NT2/D1 (cell line): ENCODE measurements around the gene PSD.

ENCODE experiments used
- DNase-seq: peaks from one replicate; pipeline ENCODE4 v3.0.0-alpha.2; 2011; ENCODE audit warnings: low read depth, low spot score
- H3K27me3 ChIP-seq: 2 replicates; pipeline ENCODE4 v1.6.0; 2011; ENCODE audit warnings: mild to moderate bottlenecking; ENCODE audit not compliant: insufficient read length, insufficient read depth
- H3K36me3 ChIP-seq: 2 replicates; pipeline ENCODE4 v1.6.1; 2011; ENCODE audit warnings: mild to moderate bottlenecking, low read length, mixed read lengths; ENCODE audit not compliant: insufficient read depth, insufficient read length
- H3K4me1 ChIP-seq: 2 replicates; pipeline ENCODE4 v1.5.1; 2011; ENCODE audit not compliant: insufficient read depth, insufficient read length
- H3K4me3 ChIP-seq: 2 replicates; pipeline ENCODE4 v1.5.1; 2011; ENCODE audit warnings: low read depth; ENCODE audit not compliant: insufficient read length
- H3K9ac ChIP-seq: 2 replicates; pipeline ENCODE4 v1.6.0; 2011; ENCODE audit warnings: low read depth; ENCODE audit not compliant: insufficient read length
- H3K9me3 ChIP-seq: 2 replicates; pipeline ENCODE4 v1.5.1; 2011; ENCODE audit warnings: mild to moderate bottlenecking, low read length; ENCODE audit not compliant: insufficient read depth
- SUZ12 ChIP-seq: IDR thresholded peaks from 2 replicates; pipeline ENCODE4 v1.6.1; 2011; ENCODE audit not compliant: insufficient read length, insufficient read depth; ENCODE audit errors: extremely low read depth
- YY1 ChIP-seq: IDR thresholded peaks from 2 replicates; pipeline ENCODE4 v1.6.1; 2011; ENCODE audit not compliant: insufficient read length, insufficient read depth
- ZNF274 ChIP-seq: IDR thresholded peaks from 2 replicates; pipeline ENCODE4 v1.6.1; 2011; ENCODE audit warnings: mild to moderate bottlenecking, low read depth, low read length

PSD gene

GRCh38 chr10:102429468-102429867, 10.9 kb upstream of the PSD start:
- no peak for DNase-seq
- no peaks in the 10 kb centered on the region for H3K9me3 ChIP-seq
- peaks cover 4% of the 10 kb centered on the region for H3K4me1 ChIP-seq
- no peak overlapping the region for H3K9ac ChIP-seq
- TF ChIP-seq SUZ12, result no peak
- no peak for TF ChIP-seq YY1
- no peak for TF ChIP-seq ZNF274
- H3K4me3 ChIP-seq, result no peak overlapping the region
- peaks cover 5% of the 10 kb centered on the region for H3K36me3 ChIP-seq
- H3K27me3 ChIP-seq, result peaks cover 14% of the 10 kb centered on the region

- TF ChIP-seq YY1 (no peak), SUZ12 (no peak), ZNF274 (no peak)
- no peak overlapping the region for H3K4me3 ChIP-seq
- no peaks in the 10 kb centered on the region for H3K27me3 ChIP-seq
- H3K9me3 ChIP-seq, result no peaks in the 10 kb centered on the region
- no peak for DNase-seq
- peaks cover 23% of the 10 kb centered on the region for H3K36me3 ChIP-seq
- H3K4me1 ChIP-seq, result peaks cover 6% of the 10 kb centered on the region
- H3K9ac ChIP-seq, result no peak overlapping the region
Observed at GRCh38 chr10:102426803-102427287, 8.3 kb upstream of the PSD start.

GRCh38 chr10:102425444-102425843, 6.9 kb upstream of the PSD start:
- Histone ChIP-seq H3K27me3 (no peaks in the 10 kb centered on the region), H3K9me3 (no peaks in the 10 kb centered on the region), H3K9ac (no peak overlapping the region), H3K36me3 (peaks cover 23% of the 10 kb centered on the region), H3K4me3 (no peak overlapping the region), H3K4me1 (peaks cover 6% of the 10 kb centered on the region)
- no peak for TF ChIP-seq YY1
- TF ChIP-seq SUZ12, result no peak
- no peak for TF ChIP-seq ZNF274
- no peak for DNase-seq

GRCh38 chr10:102424916-102425315, 6.3 kb upstream of the PSD start:
- no peak for DNase-seq
- no peaks in the 10 kb centered on the region for H3K27me3 ChIP-seq
- TF ChIP-seq YY1, result no peak
- TF ChIP-seq ZNF274, result no peak
- TF ChIP-seq SUZ12, result no peak
- H3K9me3 ChIP-seq, result no peaks in the 10 kb centered on the region
- no peak overlapping the region for H3K4me3 ChIP-seq
- no peak overlapping the region for H3K9ac ChIP-seq
- peaks cover 23% of the 10 kb centered on the region for H3K36me3 ChIP-seq
- H3K4me1 ChIP-seq, result peaks cover 6% of the 10 kb centered on the region

GRCh38 chr10:102424145-102424544, 5.6 kb upstream of the PSD start:
- peaks cover 23% of the 10 kb centered on the region for H3K36me3 ChIP-seq
- H3K4me1 ChIP-seq, result peaks cover 6% of the 10 kb centered on the region
- no peak for TF ChIP-seq YY1
- TF ChIP-seq SUZ12, result no peak
- no peak for TF ChIP-seq ZNF274

GRCh38 chr10:102423372-102423968, 4.9 kb upstream of the PSD start:
- TF ChIP-seq SUZ12, result no peak
- TF ChIP-seq ZNF274, result no peak
- TF ChIP-seq YY1, result no peak

More at GRCh38 chr10:102424145-102424544, 5.6 kb upstream of the PSD start:
- Histone ChIP-seq H3K4me3 (no peak overlapping the region), H3K27me3 (no peaks in the 10 kb centered on the region), H3K9me3 (no peaks in the 10 kb centered on the region), H3K9ac (no peak overlapping the region)
- DNase-seq, result no peak

GRCh38 chr10:102422545-102423129, 4.1 kb upstream of the PSD start:
- Histone ChIP-seq H3K36me3 (peaks cover 23% of the 10 kb centered on the region), H3K27me3 (no peaks in the 10 kb centered on the region), H3K9me3 (no peaks in the 10 kb centered on the region), H3K9ac (no peak overlapping the region), H3K4me3 (no peak overlapping the region), H3K4me1 (peaks cover 12% of the 10 kb centered on the region)
- DNase-seq, result no peak
- TF ChIP-seq YY1 (no peak), ZNF274 (no peak), SUZ12 (no peak)

More at GRCh38 chr10:102423372-102423968, 4.9 kb upstream of the PSD start:
- H3K4me3 ChIP-seq, result no peak overlapping the region
- H3K36me3 ChIP-seq, result peaks cover 23% of the 10 kb centered on the region
- no peaks in the 10 kb centered on the region for H3K27me3 ChIP-seq
- peaks cover 8% of the 10 kb centered on the region for H3K4me1 ChIP-seq
- H3K9ac ChIP-seq, result no peak overlapping the region
- no peaks in the 10 kb centered on the region for H3K9me3 ChIP-seq
- no peak for DNase-seq
